Right kidney (tissue), 9 donors: ENCODE measurements around the gene PRDM7.
A peak's percentile ranks its signal among the peaks of the same experiment; 100 is the strongest.
"Not testable (repeated sequence)": the region's sequence is repeated elsewhere in the genome, so short reads cannot be mapped to it uniquely, and the experiment has no call there.

Experiments
- DNase-seq: peaks from one replicate; pipeline ENCODE4 v3.0.0-alpha.2; 2016
- long read RNA-seq, 8 donors: transcript quantifications; one replicate each; lab custom pipeline, GENCODE V29; 2026

Gene PRDM7
- long read RNA-seq, donor 1 = 0 reads
- long read RNA-seq, donor 2 = 0 reads
- long read RNA-seq, donor 3 = 0 reads
- long read RNA-seq, donor 4 = 0 reads
- long read RNA-seq, donor 5 = 0 reads
- long read RNA-seq, donor 6 = 0 reads
- long read RNA-seq, donor 7 = 0 reads
- long read RNA-seq, donor 8 = 0 reads

GRCh38 chr16:90077240-90077756 is at the start of gene PRDM7:
Gene PRDM7, minus strand, starts transcription at chr16:90077331. Its CDS starts 1,421 bp downstream, at chr16:90075910.
- DNase-seq = peak; percentile 87

- DNase-seq = not testable (repeated sequence)
Measured at GRCh38 chr16:90121846-90122245, 44.7 kb upstream of the PRDM7 start.

GRCh38 chr16:90107617-90108016 is 30.5 kb upstream of the PRDM7 start:
- not testable (repeated sequence) for DNase-seq

- DNase-seq = not testable (repeated sequence)
Measured at GRCh38 chr16:90107060-90107459, 29.9 kb upstream of the PRDM7 start.

- peak; percentile 9 for DNase-seq
Measured at GRCh38 chr16:90106271-90106670, 29.1 kb upstream of the PRDM7 start.

- not testable (repeated sequence) for DNase-seq
Measured at GRCh38 chr16:90104725-90105124, 27.6 kb upstream of the PRDM7 start.

- not testable (repeated sequence) for DNase-seq
Measured at GRCh38 chr16:90102086-90102884, 25.2 kb upstream of the PRDM7 start.

- not testable (repeated sequence) for DNase-seq
Measured at GRCh38 chr16:90101332-90101731, 24.2 kb upstream of the PRDM7 start.

- not testable (repeated sequence) for DNase-seq
Measured at GRCh38 chr16:90100790-90101189, 23.7 kb upstream of the PRDM7 start.

- DNase-seq = not testable (repeated sequence)
Measured at GRCh38 chr16:90100229-90100628, 23.1 kb upstream of the PRDM7 start.

GRCh38 chr16:90098936-90099335 is 21.8 kb upstream of the PRDM7 start:
- not testable (repeated sequence) for DNase-seq

- DNase-seq = not testable (repeated sequence)
Measured at GRCh38 chr16:90097010-90097684, 20.0 kb upstream of the PRDM7 start.

GRCh38 chr16:90094791-90095190 is 17.7 kb upstream of the PRDM7 start:
- DNase-seq = not testable (repeated sequence)

GRCh38 chr16:90094296-90094695 is 17.2 kb upstream of the PRDM7 start:
- DNase-seq = not testable (repeated sequence)

- DNase-seq = not testable (repeated sequence)
Measured at GRCh38 chr16:90093799-90094198, 16.7 kb upstream of the PRDM7 start.

- not testable (repeated sequence) for DNase-seq
Measured at GRCh38 chr16:90092781-90093180, 15.7 kb upstream of the PRDM7 start.

GRCh38 chr16:90084215-90084950 is 7.3 kb upstream of the PRDM7 start:
- DNase-seq = peak; percentile 9

GRCh38 chr16:90083139-90083538 is 6.0 kb upstream of the PRDM7 start:
- no peak for DNase-seq

- DNase-seq = no peak
Measured at GRCh38 chr16:90081606-90081970, 4.5 kb upstream of the PRDM7 start.

GRCh38 chr16:90078579-90078895 is 1.4 kb upstream of the PRDM7 start:
- no peak for DNase-seq

GRCh38 chr16:90077757-90078578 is 837 bp upstream of the PRDM7 start:
- peak; percentile 48 for DNase-seq
